Gastroesophageal sphincter (tissue), 4 donors: ENCODE results near the gene SCN1B. TPM values are rescaled to one million over a fixed set of nuclear protein-coding genes. Genes with fewer than 3 reads are reported as not detected.
A peak's percentile ranks its signal among the peaks of the same experiment; 100 is the strongest.

Source experiments
- ATAC-seq: fragments of 150-250 bp; one replicate; pipeline ENCODE4 v1.9.1; 2016; ENCODE audit warnings: mild to moderate bottlenecking, moderate library complexity
- H3K27ac ChIP-seq, 4 donors: fragments of 200-600 bp; sonication (generic) in 3 of 4; 1 replicate in 3 of 4; 2 replicates in 1 of 4; pipeline ENCODE4 v1.5.1; 2016 to 2019
- H3K27me3 ChIP-seq: fragments of 200-600 bp; sonication (generic); one replicate; pipeline ENCODE4 v1.5.1; 2019
- H3K36me3 ChIP-seq, 2 donors: fragments of 200-600 bp; sonication (generic); one replicate each; pipeline ENCODE4 v1.5.1; 2019; ENCODE audit warnings: control low read depth in 1 of 2
- H3K4me1 ChIP-seq, 3 donors: fragments of 200-600 bp; sonication (generic); 1 replicate in 2 of 3; 2 replicates in 1 of 3; pipeline ENCODE4 v1.5.1; 2016 to 2019; ENCODE audit warnings: control low read depth in 2 of 3
- H3K4me3 ChIP-seq, 2 donors: fragments of 200-600 bp; sonication (generic); one replicate each; pipeline ENCODE4 v1.5.1; 2019; ENCODE audit warnings: mild to moderate bottlenecking in 1 of 2, moderate library complexity in 1 of 2
- H3K9me3 ChIP-seq, 3 donors: fragments of 200-600 bp; sonication (generic); one replicate each; pipeline ENCODE4 v1.5.1; 2017 to 2019; ENCODE audit warnings: control low read depth in 2 of 3
- EP300 ChIP-seq: sonication (generic); formaldehyde crosslinking; IDR thresholded peaks from one replicate; pipeline ENCODE4 v1.6.1; 2017; ENCODE audit warnings: antibody characterized with exemption, mild to moderate bottlenecking
- POLR2A ChIP-seq, 2 donors: fragments of 450-650 bp; IDR thresholded peaks; one replicate each; pipeline ENCODE4 v1.6.1; 2017; ENCODE audit warnings: antibody characterized with exemption in 2 of 2, mild to moderate bottlenecking in 2 of 2, moderate library complexity in 1 of 2
- POLR2AphosphoS5 ChIP-seq: sonication (generic); formaldehyde crosslinking; IDR thresholded peaks from one replicate; pipeline ENCODE4 v1.6.1; 2017; ENCODE audit warnings: antibody characterized with exemption
- WGBS, 2 donors: methylation state at CpG; one replicate each; pipeline ENCODE4 v1.1.5; 2018; ENCODE audit warnings: low coverage in 1 of 2; 5-methylcytosine and 5-hydroxymethylcytosine counted together
- total RNA-seq, 4 donors: library from RNA; depleted of rRNA; stranded (reverse); fragments of >200 nt; gene quantifications; one replicate each; pipeline ENCODE4 v1.1.0, GENCODE V29; 2016
- TF ChIP-seq, protein P1 (sequence below), 4 experiments: fragments of 200-600 bp in 2 of 4; fragments of 450-650 bp in 2 of 4; sonication (generic) in 1 of 4; IDR thresholded peaks; one replicate each; pipeline ENCODE4 v1.5.1; 2017 to 2019; ENCODE audit warnings: antibody characterized with exemption in 4 of 4, mild to moderate bottlenecking in 2 of 4, moderate library complexity in 2 of 4

The SCN1B gene
- total RNA-seq, 4 donors from 2014 or later: 5.3 to 13.2 (median 9.5) TPM

DNA sequence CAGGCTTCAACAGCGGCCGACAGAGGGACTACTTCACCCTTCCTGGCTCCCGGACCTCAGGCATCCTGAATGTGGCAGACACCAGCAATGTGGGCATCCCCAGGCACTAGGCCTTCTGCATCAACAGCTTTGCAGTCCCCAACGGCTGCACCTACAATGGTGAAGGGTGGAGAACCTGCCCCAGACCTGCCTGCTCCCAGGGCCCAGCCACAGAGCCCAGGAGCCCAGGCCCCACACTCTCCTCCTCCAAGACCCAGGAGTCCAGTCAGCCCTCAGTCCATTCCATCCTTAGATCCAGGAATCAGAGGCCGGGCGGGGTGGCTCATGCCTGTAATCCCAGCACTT lies 45.7 kb downstream of the SCN1B start:
- TF ChIP-seq EP300 (no peak), POLR2AphosphoS5 (no peak), POLR2A (IDR thresholded peaks at IDR 0.05) (no peak)
- TF ChIP-seq, protein P1, sequence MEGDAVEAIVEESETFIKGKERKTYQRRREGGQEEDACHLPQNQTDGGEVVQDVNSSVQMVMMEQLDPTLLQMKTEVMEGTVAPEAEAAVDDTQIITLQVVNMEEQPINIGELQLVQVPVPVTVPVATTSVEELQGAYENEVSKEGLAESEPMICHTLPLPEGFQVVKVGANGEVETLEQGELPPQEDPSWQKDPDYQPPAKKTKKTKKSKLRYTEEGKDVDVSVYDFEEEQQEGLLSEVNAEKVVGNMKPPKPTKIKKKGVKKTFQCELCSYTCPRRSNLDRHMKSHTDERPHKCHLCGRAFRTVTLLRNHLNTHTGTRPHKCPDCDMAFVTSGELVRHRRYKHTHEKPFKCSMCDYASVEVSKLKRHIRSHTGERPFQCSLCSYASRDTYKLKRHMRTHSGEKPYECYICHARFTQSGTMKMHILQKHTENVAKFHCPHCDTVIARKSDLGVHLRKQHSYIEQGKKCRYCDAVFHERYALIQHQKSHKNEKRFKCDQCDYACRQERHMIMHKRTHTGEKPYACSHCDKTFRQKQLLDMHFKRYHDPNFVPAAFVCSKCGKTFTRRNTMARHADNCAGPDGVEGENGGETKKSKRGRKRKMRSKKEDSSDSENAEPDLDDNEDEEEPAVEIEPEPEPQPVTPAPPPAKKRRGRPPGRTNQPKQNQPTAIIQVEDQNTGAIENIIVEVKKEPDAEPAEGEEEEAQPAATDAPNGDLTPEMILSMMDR (IDR thresholded peaks at IDR 0.05): no peak
- ATAC-seq: no peak
- WGBS, 2 donors: no CpG with 5 or more reads among the region's 6 CpGs

DNA sequence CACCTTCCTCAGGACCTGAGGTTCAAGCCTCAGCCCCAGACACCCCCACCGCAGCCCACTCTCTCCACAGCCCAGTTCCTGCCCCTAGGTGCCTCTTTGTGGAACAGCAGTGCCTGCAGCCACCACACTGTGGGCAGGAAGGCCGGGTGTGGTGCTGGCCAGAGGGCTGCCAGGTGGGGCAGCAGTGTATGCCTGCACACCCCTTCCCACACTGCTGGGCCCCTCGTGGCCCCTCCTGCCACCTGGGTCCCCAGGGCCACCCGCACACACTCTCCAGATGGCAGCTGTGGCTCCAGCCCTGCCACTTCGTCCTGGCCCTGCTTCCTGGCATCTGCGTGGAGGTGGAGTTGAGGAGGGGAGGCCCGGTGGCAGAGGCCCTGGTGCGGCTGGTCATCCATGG lies 46.4 kb downstream of the SCN1B start:
- ATAC-seq: no peak

More for the DNA sequence above, 45.7 kb downstream of the SCN1B start:
- Histone ChIP-seq H3K4me1 (no peaks in the 10 kb centered on the region), H3K27ac (no peak overlapping the region), H3K27me3 (no peaks in the 10 kb centered on the region), H3K36me3 (no peaks in the 10 kb centered on the region), H3K4me3 (no peak overlapping the region), H3K9me3 (no peaks in the 10 kb centered on the region)

DNA sequence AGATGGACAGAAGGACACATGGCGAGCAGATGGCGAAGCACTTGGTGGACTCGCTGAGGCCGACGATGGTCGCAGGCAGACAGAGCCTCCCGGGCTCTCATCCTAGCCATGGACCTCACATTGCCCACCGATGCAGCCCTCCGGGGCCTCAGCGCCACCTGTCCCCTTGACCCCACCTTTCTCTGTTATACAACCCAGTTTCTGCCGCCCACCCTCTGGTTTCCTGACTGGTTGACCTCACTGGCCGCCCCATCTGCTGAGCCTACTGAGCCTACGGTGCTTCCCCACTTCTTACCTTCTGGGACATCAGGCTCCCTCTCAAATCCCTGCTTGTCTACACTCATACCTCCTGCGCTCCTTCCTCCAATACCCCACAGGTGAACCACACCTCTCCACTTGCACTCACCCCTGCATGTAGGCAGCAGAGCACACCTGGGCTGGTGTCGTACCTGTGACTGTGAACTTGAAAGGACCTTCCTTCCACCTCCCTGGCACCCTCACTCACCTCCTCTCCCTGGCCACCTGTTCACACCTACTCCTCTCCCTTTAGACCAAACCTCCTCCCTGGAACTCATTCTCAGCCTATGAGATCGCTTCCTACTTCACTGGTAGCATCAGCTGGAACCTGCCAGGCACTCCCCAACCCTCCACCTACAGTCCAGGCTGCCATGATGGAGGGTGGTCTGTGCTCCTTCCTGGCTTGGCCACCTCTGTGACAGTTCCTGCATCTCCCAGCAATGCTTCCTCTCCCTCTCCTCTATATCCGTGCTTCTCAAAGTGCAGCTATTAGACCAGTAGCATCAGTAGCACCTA lies 47.3 kb downstream of the SCN1B start:
- Histone ChIP-seq H3K4me1 (no peaks in the 10 kb centered on the region), H3K27me3 (no peaks in the 10 kb centered on the region), H3K9me3 (no peaks in the 10 kb centered on the region), H3K27ac (no peak overlapping the region), H3K36me3 (no peaks in the 10 kb centered on the region), H3K4me3 (no peak overlapping the region)
- no peak for ATAC-seq
- TF ChIP-seq, protein P1 (IDR thresholded peaks at IDR 0.05): no peak
- TF ChIP-seq EP300 (no peak), POLR2AphosphoS5 (no peak), POLR2A (IDR thresholded peaks at IDR 0.05) (no peak)
- WGBS, 2 donors: 85 to 89% methylated on average over 1 to 17 of the region's 17 CpGs

More for the DNA sequence above, 46.4 kb downstream of the SCN1B start:
- TF ChIP-seq, protein P1 (IDR thresholded peaks at IDR 0.05): no peak
- TF ChIP-seq POLR2AphosphoS5 (no peak), POLR2A (IDR thresholded peaks at IDR 0.05) (no peak), EP300 (no peak)
- Histone ChIP-seq H3K9me3 (no peaks in the 10 kb centered on the region), H3K36me3 (no peaks in the 10 kb centered on the region), H3K27me3 (no peaks in the 10 kb centered on the region), H3K27ac (no peak overlapping the region), H3K4me1 (no peaks in the 10 kb centered on the region), H3K4me3 (no peak overlapping the region)
- WGBS, 2 donors: 82% methylated on average over 2 of the region's 8 CpGs; no CpG with 5 or more reads in 1 of the 2 donors

DNA sequence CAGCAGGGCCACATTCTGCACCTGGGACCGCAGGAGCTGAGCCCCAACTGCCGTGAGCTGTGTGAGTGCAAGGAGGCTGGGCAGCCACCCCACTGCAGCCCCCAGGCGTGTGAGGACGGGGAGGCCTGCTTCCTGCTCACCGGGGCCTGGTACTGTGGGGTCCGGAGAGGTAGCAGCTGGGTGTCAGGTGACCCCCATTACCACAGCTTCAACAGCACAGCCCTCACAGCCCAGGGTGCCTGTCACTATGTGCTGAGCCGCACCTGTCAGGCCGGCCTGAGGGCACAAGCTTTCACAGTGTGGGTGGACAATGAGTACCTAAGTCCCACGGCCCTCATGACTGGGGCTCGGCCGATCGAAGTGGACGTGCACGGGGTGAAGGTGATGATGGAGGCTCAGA lies 49.6 kb downstream of the SCN1B start:
- H3K4me3 ChIP-seq: no peak overlapping the region
- 90% methylated on average over 2 of the region's 14 CpGs; no CpG with 5 or more reads in 1 of the 2 donors for WGBS, 2 donors
- peaks cover 8% of the 10 kb centered on the region for H3K27me3 ChIP-seq
- no peak for TF ChIP-seq EP300
- TF ChIP-seq POLR2A (IDR thresholded peaks at IDR 0.05): no peak
- TF ChIP-seq, protein P1 (IDR thresholded peaks at IDR 0.05): no peak
- TF ChIP-seq POLR2AphosphoS5: no peak
- peak; percentile 8 for ATAC-seq
- no peak overlapping the region for H3K27ac ChIP-seq
- H3K4me1 ChIP-seq: no peaks in the 10 kb centered on the region
- H3K36me3 ChIP-seq: no peaks in the 10 kb centered on the region
- H3K9me3 ChIP-seq: no peaks in the 10 kb centered on the region

DNA sequence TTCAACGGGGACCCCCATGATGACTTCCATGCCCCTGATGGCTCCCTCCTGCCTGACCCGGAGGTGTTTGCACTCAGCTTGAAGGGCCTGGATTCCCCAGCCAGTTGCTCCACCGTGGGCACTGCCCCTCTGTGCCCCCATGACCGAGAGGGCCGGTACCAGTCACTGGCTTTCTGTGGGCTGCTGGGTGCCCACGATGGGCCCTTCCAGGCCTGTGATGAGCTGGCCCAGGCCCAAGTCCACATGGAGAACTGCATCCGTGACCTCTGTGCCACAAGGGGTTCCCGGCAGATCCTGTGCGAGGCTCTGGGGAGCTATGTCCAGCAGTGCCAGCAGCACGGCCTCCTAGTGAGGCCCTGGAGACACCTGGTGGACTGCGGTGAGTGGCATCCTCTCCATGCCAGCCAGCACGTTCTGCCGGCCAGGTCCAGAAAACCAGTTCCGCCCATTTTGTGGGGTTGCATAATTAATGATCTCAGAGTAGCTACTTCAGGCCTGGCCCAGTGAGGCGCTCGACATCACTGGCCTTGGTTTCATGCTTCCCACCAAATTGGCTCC lies 50.4 kb downstream of the SCN1B start:
- ATAC-seq: no peak
- Histone ChIP-seq H3K4me3 (no peak overlapping the region), H3K9me3 (no peaks in the 10 kb centered on the region), H3K4me1 (no peaks in the 10 kb centered on the region), H3K27ac (no peak overlapping the region), H3K27me3 (peaks cover 8% of the 10 kb centered on the region), H3K36me3 (no peaks in the 10 kb centered on the region)
- WGBS, 2 donors: 80% methylated on average over 1 of the region's 16 CpGs; no CpG with 5 or more reads in 1 of the 2 donors
- no peak for TF ChIP-seq POLR2A (IDR thresholded peaks at IDR 0.05)
- TF ChIP-seq POLR2AphosphoS5: no peak
